ENCODE results near the gene FOXI2.

- TF ChIP-seq, protein P1, sequence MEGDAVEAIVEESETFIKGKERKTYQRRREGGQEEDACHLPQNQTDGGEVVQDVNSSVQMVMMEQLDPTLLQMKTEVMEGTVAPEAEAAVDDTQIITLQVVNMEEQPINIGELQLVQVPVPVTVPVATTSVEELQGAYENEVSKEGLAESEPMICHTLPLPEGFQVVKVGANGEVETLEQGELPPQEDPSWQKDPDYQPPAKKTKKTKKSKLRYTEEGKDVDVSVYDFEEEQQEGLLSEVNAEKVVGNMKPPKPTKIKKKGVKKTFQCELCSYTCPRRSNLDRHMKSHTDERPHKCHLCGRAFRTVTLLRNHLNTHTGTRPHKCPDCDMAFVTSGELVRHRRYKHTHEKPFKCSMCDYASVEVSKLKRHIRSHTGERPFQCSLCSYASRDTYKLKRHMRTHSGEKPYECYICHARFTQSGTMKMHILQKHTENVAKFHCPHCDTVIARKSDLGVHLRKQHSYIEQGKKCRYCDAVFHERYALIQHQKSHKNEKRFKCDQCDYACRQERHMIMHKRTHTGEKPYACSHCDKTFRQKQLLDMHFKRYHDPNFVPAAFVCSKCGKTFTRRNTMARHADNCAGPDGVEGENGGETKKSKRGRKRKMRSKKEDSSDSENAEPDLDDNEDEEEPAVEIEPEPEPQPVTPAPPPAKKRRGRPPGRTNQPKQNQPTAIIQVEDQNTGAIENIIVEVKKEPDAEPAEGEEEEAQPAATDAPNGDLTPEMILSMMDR (conservative IDR thresholded peaks at IDR 0.05 in 1 of 2, IDR thresholded peaks at IDR 0.05 in 1 of 2; ENCODE audit: low read depth in 1 of 2, low read length in 2 of 2), result no peak
- no peak for TF ChIP-seq EZH2 (IDR thresholded peaks at IDR 0.05; ENCODE audit: low read length, missing control alignments)
Observed at GRCh38 chr10:127687548-127687947, 49.4 kb upstream of the FOXI2 start.

Measured in fibroblast of lung (primary cell).